BJ (cell line): ENCODE results near the gene KCNE1. TPM values are rescaled to one million over a fixed set of nuclear protein-coding genes. Genes with fewer than 3 reads are reported as not detected.

Experiments used
- CTCF ChIA-PET: fragments of 350-600 bp; formaldehyde crosslinking; extraction: SDS; loops from one replicate; lab custom pipeline; 2021; ENCODE audit warnings: antibody characterized with exemption, inconsistent platforms; lab: Yijun Ruan, JAX
- POLR2A ChIA-PET: fragments of 300-600 bp; sonication (Branson Sonifier 250); formaldehyde crosslinking; extraction: SDS; loops from one replicate; lab custom pipeline; 2021; ENCODE audit warnings: antibody characterized with exemption; lab: Charles Lee
- DNase-seq: peaks from one replicate; pipeline ENCODE4 v3.0.0-alpha.2; 2011; ENCODE audit warnings: low read depth
- H3K27me3 ChIP-seq: 2 replicates; pipeline ENCODE4 v1.6.0; 2011; ENCODE audit warnings: low read length; ENCODE audit not compliant: control insufficient read depth, insufficient read depth
- H3K36me3 ChIP-seq: 2 replicates; pipeline ENCODE4 v1.5.1; 2011; ENCODE audit warnings: low read length; ENCODE audit not compliant: control insufficient read depth, insufficient read depth
- H3K4me3 ChIP-seq: 2 replicates; pipeline ENCODE4 v1.5.1; 2011; ENCODE audit warnings: low read depth, mild to moderate bottlenecking, control low read depth, low read length
- polyA plus RNA-seq: library from polyadenylated mRNA; depleted of rRNA; stranded (reverse); fragments of >200 nt; gene quantifications from 2 replicates; pipeline ENCODE4 v1.2.3, GENCODE V29; 2011
- TF ChIP-seq, protein P1 (sequence below): IDR thresholded peaks from 2 replicates; pipeline ENCODE4 v1.5.1; 2011; ENCODE audit warnings: low read depth, mild to moderate bottlenecking, control low read depth, inconsistent platforms, low read length, moderate library complexity; ENCODE audit not compliant: insufficient read depth

Gene KCNE1
- polyA plus RNA-seq, 1 experiment: 0.47 TPM

DNA sequence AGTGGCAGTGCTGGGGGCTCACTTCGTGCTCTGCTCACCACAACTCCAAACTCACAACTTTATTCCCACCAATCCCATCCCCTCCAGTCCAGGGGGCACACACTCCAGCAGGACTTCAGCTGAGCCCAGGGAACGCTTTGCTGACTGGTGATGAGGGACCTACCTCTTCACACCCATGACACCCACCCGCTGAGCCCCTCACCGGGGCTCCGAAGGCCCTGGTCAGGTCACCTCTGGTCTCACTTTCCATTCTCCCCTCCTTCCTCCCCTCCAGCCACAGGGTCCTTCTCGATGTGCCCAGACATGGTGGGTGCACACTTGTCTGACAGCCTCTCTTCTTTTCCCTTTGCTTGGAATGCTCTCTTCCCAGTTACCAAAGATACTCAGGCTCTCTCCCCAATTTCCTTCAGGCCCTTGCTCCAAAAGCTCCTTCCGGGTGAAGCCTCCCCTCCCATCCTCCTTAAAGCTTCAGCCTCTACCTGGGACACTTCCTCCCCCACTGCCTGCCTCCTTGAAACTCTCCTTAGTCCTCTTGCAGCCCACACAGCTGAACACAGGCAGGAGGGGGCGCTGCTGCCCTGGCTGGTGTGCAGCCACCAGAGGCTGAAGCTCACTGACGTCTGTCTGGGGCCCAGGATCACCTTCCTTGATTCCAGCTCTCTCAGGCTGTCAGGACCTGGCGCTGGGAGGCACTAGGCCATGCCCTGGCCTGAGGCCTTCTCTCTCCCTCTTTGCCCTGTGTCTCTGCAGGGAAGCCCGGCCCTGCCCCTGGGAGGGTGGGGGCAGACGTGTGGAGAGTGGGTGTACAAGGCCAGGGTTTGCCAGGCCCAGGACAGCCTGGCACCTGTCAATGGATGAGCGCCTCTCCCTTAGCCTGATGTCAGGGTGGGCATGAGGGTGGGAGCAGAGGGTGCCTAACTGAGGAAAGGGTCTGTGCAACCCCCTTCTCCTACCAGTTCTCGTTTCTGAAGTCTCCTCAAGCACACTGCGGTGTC, 1.6 kb downstream of the KCNE1 start:
- TF ChIP-seq, protein P1, sequence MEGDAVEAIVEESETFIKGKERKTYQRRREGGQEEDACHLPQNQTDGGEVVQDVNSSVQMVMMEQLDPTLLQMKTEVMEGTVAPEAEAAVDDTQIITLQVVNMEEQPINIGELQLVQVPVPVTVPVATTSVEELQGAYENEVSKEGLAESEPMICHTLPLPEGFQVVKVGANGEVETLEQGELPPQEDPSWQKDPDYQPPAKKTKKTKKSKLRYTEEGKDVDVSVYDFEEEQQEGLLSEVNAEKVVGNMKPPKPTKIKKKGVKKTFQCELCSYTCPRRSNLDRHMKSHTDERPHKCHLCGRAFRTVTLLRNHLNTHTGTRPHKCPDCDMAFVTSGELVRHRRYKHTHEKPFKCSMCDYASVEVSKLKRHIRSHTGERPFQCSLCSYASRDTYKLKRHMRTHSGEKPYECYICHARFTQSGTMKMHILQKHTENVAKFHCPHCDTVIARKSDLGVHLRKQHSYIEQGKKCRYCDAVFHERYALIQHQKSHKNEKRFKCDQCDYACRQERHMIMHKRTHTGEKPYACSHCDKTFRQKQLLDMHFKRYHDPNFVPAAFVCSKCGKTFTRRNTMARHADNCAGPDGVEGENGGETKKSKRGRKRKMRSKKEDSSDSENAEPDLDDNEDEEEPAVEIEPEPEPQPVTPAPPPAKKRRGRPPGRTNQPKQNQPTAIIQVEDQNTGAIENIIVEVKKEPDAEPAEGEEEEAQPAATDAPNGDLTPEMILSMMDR: peak; percentile 87
- POLR2A ChIA-PET: no interaction called here
- no peak for DNase-seq
- CTCF ChIA-PET: interaction anchor here (0.6 to 10.9 kb wide), 27 partner anchors 9 to 1577 kb away, joined by 3 to 237 read pairs (median 5); no protein-coding TSS in a partner anchor
- H3K27me3 ChIP-seq: no peaks in the 10 kb centered on the region
- no peaks in the 10 kb centered on the region for H3K36me3 ChIP-seq
- H3K4me3 ChIP-seq: no peak overlapping the region

DNA sequence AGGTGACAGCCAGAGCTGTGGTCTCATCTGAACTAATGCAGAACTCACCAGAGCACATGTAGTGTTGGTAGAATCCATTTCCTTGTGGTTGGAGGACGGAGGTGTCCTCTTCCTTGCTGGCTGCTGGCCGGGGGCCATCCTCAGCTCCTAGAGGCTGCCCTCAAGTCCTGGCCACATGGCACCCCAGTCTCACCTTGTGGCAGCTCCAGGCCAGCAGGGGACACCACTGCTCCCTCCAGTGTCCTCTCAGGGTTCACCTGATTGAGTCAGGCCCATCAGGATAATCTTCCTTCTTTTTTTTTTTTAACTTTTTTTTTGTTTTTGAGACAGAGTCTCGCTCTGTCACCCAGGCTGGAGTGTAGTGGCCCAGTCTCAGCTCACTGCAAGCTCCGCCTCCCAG, 2.9 kb downstream of the KCNE1 start:
- ChIA-PET CTCF (interaction anchor here (1.6 to 10.9 kb wide), 8 partner anchors 9 to 146 kb away, joined by 4 to 237 read pairs (median 16); no protein-coding TSS in a partner anchor), POLR2A (no interaction called here)
- H3K4me3 ChIP-seq: no peak overlapping the region
- no peaks in the 10 kb centered on the region for H3K36me3 ChIP-seq
- no peak for DNase-seq
- no peaks in the 10 kb centered on the region for H3K27me3 ChIP-seq
- TF ChIP-seq, protein P1: peak; percentile 35

DNA sequence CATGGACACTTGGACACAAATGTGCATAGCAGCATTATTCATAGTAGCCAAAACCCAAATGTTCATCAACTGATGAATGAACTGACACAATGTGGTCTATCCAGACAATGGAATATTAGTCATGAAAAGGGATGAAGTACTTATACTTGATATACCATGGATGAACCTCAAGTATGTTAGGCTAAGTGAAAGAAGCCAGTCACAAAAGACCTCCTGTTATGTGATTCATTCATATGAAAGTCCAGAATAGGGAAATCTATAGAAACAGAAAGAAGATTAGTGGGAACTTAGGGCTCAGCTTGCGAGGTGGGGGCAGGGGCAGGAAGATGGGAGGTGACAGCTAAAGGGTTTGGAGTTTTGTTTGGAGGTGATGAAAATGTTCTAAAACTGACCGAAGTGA, 7.4 kb downstream of the KCNE1 start:
- no peaks in the 10 kb centered on the region for H3K36me3 ChIP-seq
- TF ChIP-seq, protein P1: no peak
- no peak overlapping the region for H3K4me3 ChIP-seq
- DNase-seq: no peak
- CTCF ChIA-PET: interaction anchor here (1.5 to 10.9 kb wide), 3 partner anchors 12 to 101 kb away, joined by 3 to 237 read pairs (median 74); no protein-coding TSS in a partner anchor
- POLR2A ChIA-PET: no interaction called here
- peaks cover 9% of the 10 kb centered on the region for H3K27me3 ChIP-seq

DNA sequence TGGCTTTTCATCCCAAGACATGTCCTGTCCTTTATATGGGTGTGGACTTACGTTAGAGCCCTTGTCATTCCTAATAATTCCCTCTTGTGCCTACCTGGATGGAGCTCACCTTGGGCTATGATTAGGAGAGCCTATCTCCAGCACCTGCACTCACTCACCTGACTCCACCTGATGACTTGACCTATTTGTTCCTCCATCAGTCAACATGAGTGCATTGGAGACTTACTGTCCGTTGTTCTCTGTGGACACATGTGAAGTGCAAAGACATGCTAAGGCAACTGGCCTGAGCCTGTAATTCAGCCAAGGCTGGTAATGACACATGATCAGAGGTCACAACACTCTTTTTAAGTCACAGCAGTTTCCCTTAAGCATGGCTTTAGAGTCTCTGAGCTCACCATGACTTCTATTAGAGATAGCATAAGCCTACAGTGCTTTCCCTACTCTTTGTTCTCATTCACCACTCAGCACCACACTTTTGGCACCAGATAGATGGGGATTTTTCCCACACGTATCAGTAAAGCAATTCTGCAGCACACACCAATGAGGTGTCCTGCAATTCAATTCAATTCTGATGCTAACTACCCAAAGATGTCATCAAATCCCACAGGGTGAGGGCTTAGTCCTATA, 9.4 kb downstream of the KCNE1 start:
- Histone ChIP-seq H3K36me3 (no peaks in the 10 kb centered on the region), H3K4me3 (no peak overlapping the region), H3K27me3 (peaks cover 9% of the 10 kb centered on the region)
- ChIA-PET CTCF (interaction anchor here (0.6 to 10.9 kb wide), 5 partner anchors 8 to 1676 kb away, joined by 3 to 237 read pairs (median 3); no protein-coding TSS in a partner anchor), POLR2A (no interaction called here)
- no peak for DNase-seq
- TF ChIP-seq, protein P1: no peak

- DNase-seq: no peak
- no peak overlapping the region for H3K4me3 ChIP-seq
- CTCF ChIA-PET: interaction anchor here (1.5 to 10.9 kb wide), 3 partner anchors 9 to 104 kb away, joined by 4 to 237 read pairs (median 10); no protein-coding TSS in a partner anchor
- TF ChIP-seq, protein P1: no peak
- POLR2A ChIA-PET: no interaction called here
- H3K27me3 ChIP-seq: peaks cover 9% of the 10 kb centered on the region
- no peaks in the 10 kb centered on the region for H3K36me3 ChIP-seq
These were observed 10.3 kb downstream of the KCNE1 start for GRCh38 chr21:34501716-34502115.
